CD4-positive, alpha-beta T cell treated with Interleukin-17A for 4 hours (primary cell): ENCODE results near the gene DES.

Source experiments
- DNase-seq: peaks from one replicate; pipeline ENCODE4 v3.0.0-alpha.2; 2020; ENCODE audit warnings: mixed read lengths

The DES gene

DNA sequence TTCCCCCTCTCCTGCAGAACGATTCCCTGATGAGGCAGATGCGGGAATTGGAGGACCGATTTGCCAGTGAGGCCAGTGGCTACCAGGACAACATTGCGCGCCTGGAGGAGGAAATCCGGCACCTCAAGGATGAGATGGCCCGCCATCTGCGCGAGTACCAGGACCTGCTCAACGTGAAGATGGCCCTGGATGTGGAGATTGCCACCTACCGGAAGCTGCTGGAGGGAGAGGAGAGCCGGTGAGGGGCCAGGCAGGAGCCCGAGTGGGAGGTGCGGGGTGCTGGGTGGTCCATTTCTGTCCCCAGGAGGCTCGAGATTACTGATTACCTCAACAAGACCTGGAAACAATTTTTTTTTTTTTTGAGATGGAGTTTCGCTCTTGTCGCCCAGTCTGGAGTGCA lies 3.1 kb downstream of the DES start:
- no peak for DNase-seq

- DNase-seq: no peak
Observed at GRCh38 chr2:219422952-219423534, 4.9 kb downstream of the DES start.

DNA sequence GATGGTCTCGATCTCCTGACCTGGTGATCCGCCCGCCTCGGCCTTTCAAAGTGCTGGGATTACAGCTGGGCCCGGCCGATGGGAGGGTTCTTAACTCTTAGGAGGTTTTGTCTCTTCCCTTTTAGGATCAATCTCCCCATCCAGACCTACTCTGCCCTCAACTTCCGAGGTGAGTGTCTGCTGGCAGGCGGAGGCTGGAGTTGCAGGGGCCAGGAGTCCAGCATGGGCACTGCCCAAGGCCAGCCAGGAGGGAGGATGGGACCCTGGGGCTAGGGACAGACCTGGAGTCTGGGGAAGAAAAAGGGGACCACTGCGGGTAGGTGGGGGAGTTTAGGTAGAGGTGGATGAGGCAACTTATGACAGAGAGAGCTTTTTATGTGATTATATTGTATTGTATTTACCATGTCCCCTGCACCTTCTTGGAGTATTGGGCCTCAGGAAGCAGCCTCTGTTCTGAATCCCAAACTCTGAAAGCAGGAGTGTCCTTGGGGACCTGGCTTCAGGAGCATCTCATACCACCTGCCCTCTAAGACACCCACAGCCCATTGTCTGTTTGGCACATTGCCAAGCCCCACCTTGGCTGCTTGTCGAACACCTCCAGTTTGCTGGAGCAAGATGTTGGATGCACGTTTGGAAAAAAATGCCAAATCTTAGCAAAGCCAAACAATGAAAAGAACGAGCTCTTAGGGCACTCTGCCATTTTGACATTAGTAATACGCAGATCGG lies 5.6 kb downstream of the DES start:
- DNase-seq: no peak

GRCh38 chr2:219425238-219426067 lies 7.3 kb downstream of the DES start:
- DNase-seq: no peak

DNA sequence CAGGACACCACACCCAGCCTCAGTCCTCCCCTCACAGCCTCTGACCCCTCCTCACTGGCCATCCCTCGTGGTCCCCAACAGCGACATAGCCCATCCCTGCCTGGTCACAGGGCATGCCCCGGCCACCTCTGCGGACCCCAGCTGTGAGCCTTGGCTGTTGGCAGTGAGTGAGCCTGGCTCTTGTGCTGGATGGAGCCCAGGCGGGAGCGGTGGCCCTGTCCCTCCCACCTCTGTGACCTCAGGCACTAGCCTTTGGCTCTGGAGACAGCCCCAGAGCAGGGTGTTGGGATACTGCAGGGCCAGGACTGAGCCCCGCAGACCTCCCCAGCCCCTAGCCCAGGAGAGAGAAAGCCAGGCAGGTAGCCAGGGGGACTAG lies 7.9 kb downstream of the DES start:
- no peak for DNase-seq

DNA sequence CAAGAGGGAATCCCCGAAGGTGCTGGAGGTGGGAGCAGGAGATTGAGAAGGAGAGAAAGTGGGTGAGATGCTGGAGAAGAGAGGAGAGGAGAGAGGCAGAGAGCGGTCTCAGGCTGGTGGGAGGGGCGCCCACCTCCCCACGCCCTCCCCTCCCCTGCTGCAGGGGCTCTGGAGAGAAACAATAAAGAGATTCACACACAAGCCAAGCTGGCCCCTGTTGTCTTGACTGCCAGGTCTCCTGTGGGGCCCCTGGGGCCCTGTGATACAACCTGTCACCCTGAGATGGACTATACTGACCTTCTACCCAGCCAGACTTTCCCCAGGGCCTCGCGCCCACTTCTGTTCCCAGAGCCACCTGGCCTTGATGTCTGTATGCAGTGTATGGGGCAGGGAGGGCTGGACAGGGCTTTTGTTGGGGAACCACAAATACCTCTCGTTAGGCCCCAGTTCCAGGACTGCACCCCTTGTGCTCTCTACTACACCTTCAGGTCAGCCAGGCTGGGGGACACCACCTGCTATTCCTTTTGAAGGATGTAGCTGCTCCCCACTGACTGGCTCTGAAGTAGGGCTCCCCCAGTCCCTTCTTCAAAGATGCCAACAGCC lies 8.5 kb downstream of the DES start:
- no peak for DNase-seq

DNA sequence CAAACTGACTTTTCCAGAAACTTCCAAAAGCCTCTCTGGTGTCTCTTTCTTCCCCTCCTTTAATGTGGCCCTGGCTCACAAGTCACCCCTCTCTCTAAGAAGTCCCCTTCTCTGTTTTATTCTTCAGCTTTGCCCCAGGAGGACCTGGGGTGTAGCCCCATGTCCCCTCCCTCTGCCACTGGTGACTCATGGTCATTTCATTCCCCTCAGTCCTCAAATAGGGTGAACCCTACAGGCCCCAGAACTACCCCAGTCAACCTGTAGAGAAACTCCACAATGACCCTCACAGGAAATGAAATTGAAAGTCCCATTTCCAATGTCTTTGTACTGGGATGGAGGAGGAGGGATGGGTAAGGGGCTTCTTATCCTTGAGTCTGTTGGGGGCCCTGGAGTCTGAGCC lies 10.3 kb downstream of the DES start:
- no peak for DNase-seq

- DNase-seq: no peak
Observed at GRCh38 chr2:219429958-219430606, 11.9 kb downstream of the DES start.

GRCh38 chr2:219430633-219431615 lies 12.7 kb downstream of the DES start:
- DNase-seq: peak; percentile 17

DNA sequence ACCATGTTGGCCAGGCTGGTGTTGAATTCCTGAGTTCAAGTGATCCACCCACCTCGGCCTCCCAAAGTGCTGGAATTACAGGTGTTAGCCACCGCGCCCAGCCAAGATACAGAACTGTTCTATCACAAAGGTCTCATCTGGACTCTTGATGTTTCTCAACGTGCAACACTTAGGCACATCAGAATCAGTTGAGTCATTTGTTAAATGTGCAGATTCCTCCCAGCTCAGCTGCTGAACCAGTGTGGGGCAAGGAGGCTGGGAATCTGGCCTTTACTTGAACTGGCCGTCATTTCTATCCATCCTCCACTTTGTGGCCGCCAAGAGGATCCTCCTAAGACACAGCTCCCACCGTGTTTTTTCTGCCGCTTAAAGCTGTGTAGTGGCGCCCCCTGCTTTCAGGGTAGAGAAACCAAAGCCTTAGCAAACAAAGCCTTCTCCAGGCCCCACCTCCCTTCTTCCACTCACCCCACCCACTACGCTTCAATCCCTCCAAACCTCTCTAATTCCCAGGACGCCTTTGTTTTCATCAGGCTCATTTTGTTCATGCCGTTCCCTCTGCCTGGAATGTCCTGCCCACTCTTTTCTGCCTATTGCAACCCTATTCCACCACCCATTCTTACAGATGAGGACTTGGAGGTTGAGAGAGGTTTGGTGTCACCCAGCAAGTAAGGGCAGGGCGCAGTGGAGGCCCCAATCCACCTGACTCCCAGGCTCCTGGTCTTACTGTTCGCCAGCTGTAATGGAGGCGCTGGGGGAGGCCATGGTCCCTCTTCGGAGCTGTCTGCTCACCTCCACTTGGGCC lies 15.7 kb downstream of the DES start:
- DNase-seq: peak; percentile 36

- DNase-seq: no peak
Observed at GRCh38 chr2:219434468-219434717, 16.2 kb downstream of the DES start.

DNA sequence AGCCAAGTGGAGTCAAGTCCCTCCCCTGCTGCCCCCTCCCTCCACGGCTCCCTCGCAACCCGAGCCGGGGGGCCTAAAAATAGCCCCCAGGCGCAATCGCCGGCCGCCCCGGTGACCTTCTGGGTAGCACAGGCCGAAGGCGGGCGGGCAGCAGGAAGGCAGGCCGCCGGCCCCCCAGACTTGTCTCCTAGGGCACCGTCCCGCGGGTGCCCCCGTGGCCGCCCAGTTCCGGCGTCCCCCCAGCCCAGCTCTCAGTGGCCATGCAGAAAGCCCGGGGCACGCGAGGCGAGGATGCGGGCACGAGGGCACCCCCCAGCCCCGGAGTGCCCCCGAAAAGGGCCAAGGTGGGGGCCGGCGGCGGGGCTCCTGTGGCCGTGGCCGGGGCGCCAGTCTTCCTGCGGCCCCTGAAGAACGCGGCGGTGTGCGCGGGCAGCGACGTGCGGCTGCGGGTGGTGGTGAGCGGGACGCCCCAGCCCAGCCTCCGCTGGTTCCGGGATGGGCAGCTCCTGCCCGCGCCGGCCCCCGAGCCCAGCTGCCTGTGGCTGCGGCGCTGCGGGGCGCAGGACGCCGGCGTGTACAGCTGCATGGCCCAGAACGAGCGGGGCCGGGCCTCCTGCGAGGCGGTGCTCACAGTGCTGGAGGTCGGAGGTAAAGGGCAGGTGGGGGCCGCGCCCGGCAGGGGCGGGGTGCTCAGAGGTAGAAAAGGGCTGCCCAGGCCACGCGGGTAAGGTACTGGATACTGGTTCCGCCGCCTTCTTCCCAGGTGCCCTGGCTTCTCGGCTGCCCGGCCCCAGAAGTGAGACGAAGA lies 16.7 kb downstream of the DES start, which contains the start of gene SPEG:
Gene SPEG (plus strand): TSS at position 126 of the 808 bp plus-strand sequence. CDS start 135 bp downstream, at position 261.
- no peak for DNase-seq

DNA sequence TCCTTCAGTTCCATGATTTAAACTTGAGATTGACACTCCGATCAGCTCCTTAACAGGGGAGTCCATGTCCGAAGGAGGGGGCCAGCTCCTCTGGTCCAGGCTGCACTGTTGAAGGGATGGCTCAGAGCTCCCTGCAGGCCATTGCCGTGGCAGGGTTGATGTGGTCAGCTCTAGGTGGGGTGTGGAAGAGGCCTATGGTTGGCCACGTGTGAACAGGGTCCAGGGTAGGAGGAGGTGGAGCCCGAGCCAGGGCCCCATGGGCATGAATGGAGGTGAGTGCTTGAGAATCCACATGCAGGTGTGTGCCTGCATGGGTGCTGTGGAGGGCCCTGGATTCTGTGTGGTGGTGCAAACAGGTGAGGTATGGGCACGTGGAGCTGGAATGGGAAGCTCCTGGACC lies 17.5 kb downstream of the DES start:
- DNase-seq: no peak

DNA sequence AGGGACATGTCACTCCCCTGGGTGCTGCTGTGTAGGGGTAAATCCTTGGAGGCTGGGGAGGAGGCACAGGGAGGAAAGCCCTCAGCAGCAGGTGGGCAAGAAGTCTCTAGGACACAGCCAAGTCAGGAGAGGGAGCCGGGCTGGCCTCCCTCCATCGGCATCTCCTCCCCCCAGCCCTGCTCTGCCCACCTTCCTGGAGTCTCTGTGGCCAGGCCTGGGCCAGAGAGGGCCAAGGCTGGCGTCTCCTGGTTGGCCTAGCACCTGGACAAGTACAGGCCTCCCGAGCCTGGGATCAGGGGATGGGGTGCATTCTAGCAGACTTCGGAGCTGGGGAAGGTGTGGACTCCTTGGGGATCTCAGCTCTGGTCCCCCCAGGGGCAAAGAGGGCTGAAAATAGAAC lies 18.3 kb downstream of the DES start:
- no peak for DNase-seq

GRCh38 chr2:219437141-219437540 lies 19.0 kb downstream of the DES start:
- DNase-seq: no peak

DNA sequence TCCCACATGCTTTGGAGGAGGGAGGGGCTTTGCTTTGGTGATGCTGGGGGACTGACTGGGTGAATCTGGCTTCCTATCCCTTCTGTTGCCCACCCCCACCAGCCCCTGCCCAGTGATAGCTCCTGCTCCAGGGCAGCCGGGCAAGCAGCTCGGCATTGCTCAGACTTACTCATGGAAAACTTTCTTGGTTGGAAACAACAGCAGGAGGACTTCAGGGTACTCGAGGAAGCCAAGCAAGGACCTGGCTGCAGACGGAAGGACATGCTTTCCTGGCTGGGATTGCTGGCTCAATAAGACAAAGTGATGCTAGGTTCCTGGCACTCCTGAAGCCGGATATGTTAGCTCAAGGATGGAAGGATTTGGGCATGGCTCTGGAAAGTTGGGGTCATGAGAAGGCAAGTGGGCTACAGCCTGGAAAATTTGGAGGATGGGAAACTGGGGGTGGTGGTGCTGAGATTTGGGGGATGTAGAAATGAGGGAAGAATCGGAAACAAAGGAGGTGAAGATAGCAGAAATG lies 19.6 kb downstream of the DES start:
- DNase-seq: no peak

GRCh38 chr2:219438453-219438852 lies 20.3 kb downstream of the DES start:
- no peak for DNase-seq

- DNase-seq: no peak
Observed at GRCh38 chr2:219439506-219439905, 21.3 kb downstream of the DES start.

DNA sequence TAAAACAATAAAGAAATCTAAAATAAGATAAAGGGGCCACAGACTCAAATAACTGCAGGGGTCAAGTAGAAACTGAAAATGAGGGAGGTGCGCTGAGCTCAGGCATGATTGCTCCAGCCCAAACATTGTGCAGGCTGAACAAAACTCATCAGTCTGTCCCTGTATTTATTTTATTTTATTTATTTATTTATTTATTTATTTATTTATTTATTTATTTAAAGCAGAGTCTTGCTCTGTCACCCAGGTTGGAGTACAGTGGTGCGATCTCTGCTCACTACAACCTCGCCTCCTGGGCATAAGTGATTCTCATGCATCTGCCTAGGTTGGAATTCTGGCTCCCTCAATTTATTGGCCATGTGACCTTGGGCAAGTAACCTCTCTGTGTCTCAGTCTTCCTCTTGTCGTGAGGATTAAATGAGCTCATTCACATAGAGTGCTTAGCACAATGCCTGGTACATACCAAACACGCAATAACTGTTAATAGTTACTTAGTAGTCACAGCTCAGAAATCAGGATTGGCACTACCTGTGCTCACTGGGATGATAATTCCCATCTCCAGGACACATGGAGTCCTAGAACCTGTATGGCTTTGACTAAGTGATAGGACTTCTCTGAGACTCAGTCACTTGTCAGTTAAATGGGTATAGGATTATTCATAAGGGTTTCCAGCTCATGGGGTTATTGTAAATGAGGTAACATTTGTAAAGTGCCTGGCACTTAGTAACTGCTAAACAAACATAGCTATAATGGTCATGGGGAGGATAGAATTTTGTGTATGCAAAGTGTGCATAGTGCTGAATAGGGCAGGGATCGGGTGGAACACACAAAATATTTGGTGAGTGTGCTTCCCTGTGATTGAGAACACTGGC lies 22.4 kb downstream of the DES start:
- DNase-seq: no peak
